ENCODE measurements around the gene EIF3A.
"Not testable (repeated sequence)": the region's sequence is repeated elsewhere in the genome, so short reads cannot be mapped to it uniquely, and the experiment has no call there.

EIF3A gene

GRCh38 chr10:119041326-119041725 is 39.3 kb downstream of the EIF3A start:
- DNase-seq: no peak

- no peak for DNase-seq
Observed at GRCh38 chr10:119039161-119039560, 41.5 kb downstream of the EIF3A start.

GRCh38 chr10:119031496-119032059 is 49.0 kb downstream of the EIF3A start:
- DNase-seq: no peak

- peak; percentile 43 for DNase-seq
Observed at GRCh38 chr10:119030421-119031250, 50.0 kb downstream of the EIF3A start.

- DNase-seq: peak; percentile 46
Observed at GRCh38 chr10:119029613-119030420, 50.8 kb downstream of the EIF3A start, which contains the start of gene NANOS1. TSS of gene NANOS1 (plus strand) at chr10:119029714. CDS start at chr10:119029802, 88 bp downstream.

GRCh38 chr10:119028900-119029612 is 51.6 kb downstream of the EIF3A start:
- peak; percentile 63 for DNase-seq

- DNase-seq: not testable (repeated sequence)
Observed at GRCh38 chr10:119028445-119028899, 52.1 kb downstream of the EIF3A start.

- no peak for DNase-seq
Observed at GRCh38 chr10:119026301-119027110, 54.1 kb downstream of the EIF3A start.

GRCh38 chr10:119025776-119026175 is 54.8 kb downstream of the EIF3A start:
- DNase-seq: peak; percentile 9

GRCh38 chr10:119025336-119025735 is 55.3 kb downstream of the EIF3A start:
- peak; percentile 8 for DNase-seq

- DNase-seq: no peak
Observed at GRCh38 chr10:119024882-119025281, 55.7 kb downstream of the EIF3A start.

- DNase-seq: no peak
Observed at GRCh38 chr10:119023553-119023868, 57.1 kb downstream of the EIF3A start.

- no peak for DNase-seq
Observed at GRCh38 chr10:119022846-119023552, 57.6 kb downstream of the EIF3A start.

GRCh38 chr10:119020627-119020946 is 60.0 kb downstream of the EIF3A start:
- DNase-seq: no peak

GRCh38 chr10:119007211-119007574 is 73.4 kb downstream of the EIF3A start:
- no peak for DNase-seq

GRCh38 chr10:119006451-119007210 is 74.0 kb downstream of the EIF3A start:
- DNase-seq: no peak

GRCh38 chr10:119005362-119006043 is 75.1 kb downstream of the EIF3A start:
- no peak for DNase-seq

GRCh38 chr10:119003572-119004289 is 76.9 kb downstream of the EIF3A start:
- no peak for DNase-seq

- DNase-seq: no peak
Observed at GRCh38 chr10:119001717-119002500, 78.7 kb downstream of the EIF3A start.
